OCI-LY1 (cell line): ENCODE measurements around the gene SOX30.

Source experiments
- H2AFZ ChIP-seq: fragments of 200-600 bp; sonication (generic), shearing (Covaris generic); 2 replicates; pipeline ENCODE4 v1.6.0; 2014; ENCODE audit warnings: antibody characterized with exemption, mild to moderate bottlenecking, low read length
- H3F3A ChIP-seq: fragments of 200-600 bp; sonication (generic), shearing (Covaris generic); 2 replicates; pipeline ENCODE4 v1.6.0; 2014; ENCODE audit warnings: mild to moderate bottlenecking, antibody characterized with exemption, low read length, moderate library complexity; ENCODE audit not compliant: insufficient read depth
- H3K27ac ChIP-seq: fragments of 200-600 bp; sonication (generic); 2 replicates; pipeline ENCODE4 v1.5.1; 2014; ENCODE audit warnings: low read length, mixed run types, mild to moderate bottlenecking, low read depth; ENCODE audit not compliant: poor library complexity, severe bottlenecking
- H3K27me3 ChIP-seq: fragments of 200-600 bp; sonication (generic); 2 replicates; pipeline ENCODE4 v1.6.0; 2014; ENCODE audit warnings: antibody characterized with exemption, mild to moderate bottlenecking, low read length, moderate library complexity; ENCODE audit not compliant: insufficient read depth
- H3K36me3 ChIP-seq: fragments of 200-600 bp; sonication (generic); 2 replicates; pipeline ENCODE4 v1.6.1; 2014; ENCODE audit warnings: mild to moderate bottlenecking, antibody characterized with exemption, low read length, moderate library complexity, mixed read lengths; ENCODE audit not compliant: insufficient read depth
- H3K4me1 ChIP-seq: fragments of 200-600 bp; sonication (generic); 2 replicates; pipeline ENCODE4 v1.5.1; 2014; ENCODE audit warnings: mild to moderate bottlenecking, low read length, moderate library complexity; ENCODE audit not compliant: insufficient read depth, severe bottlenecking
- H3K4me2 ChIP-seq: fragments of 200-600 bp; sonication (generic), shearing (Covaris generic); 2 replicates; pipeline ENCODE4 v1.6.1; 2014; ENCODE audit warnings: low read length
- H3K4me3 ChIP-seq: fragments of 200-600 bp; sonication (generic); 2 replicates; pipeline ENCODE4 v1.5.1; 2014; ENCODE audit warnings: low read length, low read depth, mild to moderate bottlenecking, mixed read lengths; ENCODE audit not compliant: poor library complexity, severe bottlenecking
- H3K79me2 ChIP-seq: fragments of 200-600 bp; shearing (Covaris generic); 2 replicates; pipeline ENCODE4 v1.6.1; 2016; ENCODE audit warnings: mixed run types, low read length, mixed read lengths; ENCODE audit not compliant: insufficient read depth
- H3K9ac ChIP-seq: fragments of 200-600 bp; sonication (generic), shearing (Covaris generic); 2 replicates; pipeline ENCODE4 v1.6.1; 2014; ENCODE audit warnings: mild to moderate bottlenecking, low read length, mixed read lengths
- H3K9me2 ChIP-seq: fragments of 200-600 bp; sonication (generic), shearing (Covaris generic); 2 replicates; pipeline ENCODE4 v1.6.1; 2014; ENCODE audit warnings: low read depth, mild to moderate bottlenecking, low read length, mixed read lengths
- H3K9me3 ChIP-seq: fragments of 200-600 bp; shearing (Covaris generic); 2 replicates; pipeline ENCODE4 v1.6.1; 2014; ENCODE audit warnings: low read length, mixed read lengths
- H4K20me1 ChIP-seq: fragments of 200-600 bp; sonication (generic), shearing (Covaris generic); 2 replicates; pipeline ENCODE4 v1.6.0; 2016; ENCODE audit warnings: mild to moderate bottlenecking, low read length; ENCODE audit not compliant: insufficient read depth
- EZH2 ChIP-seq: fragments of 200-600 bp; sonication (generic), shearing (Covaris generic); IDR thresholded peaks from 2 replicates; pipeline ENCODE4 v1.8.0; 2017; ENCODE audit warnings: borderline replicate concordance, mixed run types, mild to moderate bottlenecking, antibody characterized with exemption, low read length, moderate library complexity, mixed read lengths
- TF ChIP-seq, protein P1 (sequence below): fragments of 200-600 bp; sonication (generic), shearing (Covaris generic); IDR thresholded peaks from 2 replicates; pipeline ENCODE4 v1.5.1; 2017; ENCODE audit warnings: mild to moderate bottlenecking, antibody characterized with exemption, low read length, moderate library complexity, mixed read lengths

The SOX30 gene

DNA sequence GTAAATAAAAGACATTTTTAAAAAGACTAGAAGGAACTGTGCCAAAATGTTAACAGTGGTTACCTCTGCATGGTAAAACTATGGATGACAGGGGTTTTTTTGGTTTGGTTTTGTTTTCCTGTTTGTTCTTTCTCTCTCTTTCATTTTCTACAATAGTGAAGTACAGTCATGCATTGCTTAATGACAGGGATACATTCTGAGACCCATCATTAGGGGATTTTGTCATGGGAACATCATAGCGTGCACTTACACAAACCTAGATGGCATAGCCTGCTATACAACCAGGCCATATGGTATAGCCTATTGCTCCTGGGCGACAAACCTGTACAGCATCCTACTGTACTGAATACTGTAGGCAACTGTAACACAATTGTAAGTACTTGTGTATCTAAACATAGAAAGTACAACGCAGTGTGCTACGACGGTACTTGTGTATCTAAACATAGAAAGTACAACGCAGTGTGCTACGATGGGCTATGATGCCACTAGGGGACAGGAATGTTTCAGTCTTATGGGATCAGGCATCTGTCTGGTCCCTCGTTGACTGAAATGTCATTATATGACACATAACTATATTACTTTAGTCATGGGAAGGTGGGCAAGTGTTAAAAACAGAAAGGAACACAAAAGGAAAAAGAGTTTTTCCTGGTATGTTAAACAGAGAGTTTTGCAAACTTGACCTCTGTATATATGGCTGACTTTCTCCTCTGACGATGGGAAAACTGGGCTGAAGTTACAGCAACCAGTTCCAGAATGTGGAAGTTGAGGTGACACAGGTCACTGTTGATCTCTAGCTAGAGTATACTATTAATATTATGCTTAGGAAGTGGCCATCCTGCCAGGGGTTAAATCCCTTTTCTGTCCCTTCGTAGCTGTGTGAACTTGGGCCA is 69.3 kb downstream of the SOX30 start:
- Histone ChIP-seq H3K79me2 (no peaks in the 10 kb centered on the region), H3K9me3 (no peaks in the 10 kb centered on the region), H3K36me3 (no peaks in the 10 kb centered on the region), H3F3A (no peaks in the 10 kb centered on the region), H3K4me1 (no peaks in the 10 kb centered on the region), H4K20me1 (no peaks in the 10 kb centered on the region), H3K27me3 (no peaks in the 10 kb centered on the region), H3K9me2 (no peaks in the 10 kb centered on the region), H3K9ac (no peak overlapping the region), H3K27ac (no peak overlapping the region), H3K4me3 (no peak overlapping the region), H3K4me2 (no peak overlapping the region), H2AFZ (no peak overlapping the region)
- TF ChIP-seq, protein P1, sequence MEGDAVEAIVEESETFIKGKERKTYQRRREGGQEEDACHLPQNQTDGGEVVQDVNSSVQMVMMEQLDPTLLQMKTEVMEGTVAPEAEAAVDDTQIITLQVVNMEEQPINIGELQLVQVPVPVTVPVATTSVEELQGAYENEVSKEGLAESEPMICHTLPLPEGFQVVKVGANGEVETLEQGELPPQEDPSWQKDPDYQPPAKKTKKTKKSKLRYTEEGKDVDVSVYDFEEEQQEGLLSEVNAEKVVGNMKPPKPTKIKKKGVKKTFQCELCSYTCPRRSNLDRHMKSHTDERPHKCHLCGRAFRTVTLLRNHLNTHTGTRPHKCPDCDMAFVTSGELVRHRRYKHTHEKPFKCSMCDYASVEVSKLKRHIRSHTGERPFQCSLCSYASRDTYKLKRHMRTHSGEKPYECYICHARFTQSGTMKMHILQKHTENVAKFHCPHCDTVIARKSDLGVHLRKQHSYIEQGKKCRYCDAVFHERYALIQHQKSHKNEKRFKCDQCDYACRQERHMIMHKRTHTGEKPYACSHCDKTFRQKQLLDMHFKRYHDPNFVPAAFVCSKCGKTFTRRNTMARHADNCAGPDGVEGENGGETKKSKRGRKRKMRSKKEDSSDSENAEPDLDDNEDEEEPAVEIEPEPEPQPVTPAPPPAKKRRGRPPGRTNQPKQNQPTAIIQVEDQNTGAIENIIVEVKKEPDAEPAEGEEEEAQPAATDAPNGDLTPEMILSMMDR = no peak
- no peak for TF ChIP-seq EZH2

DNA sequence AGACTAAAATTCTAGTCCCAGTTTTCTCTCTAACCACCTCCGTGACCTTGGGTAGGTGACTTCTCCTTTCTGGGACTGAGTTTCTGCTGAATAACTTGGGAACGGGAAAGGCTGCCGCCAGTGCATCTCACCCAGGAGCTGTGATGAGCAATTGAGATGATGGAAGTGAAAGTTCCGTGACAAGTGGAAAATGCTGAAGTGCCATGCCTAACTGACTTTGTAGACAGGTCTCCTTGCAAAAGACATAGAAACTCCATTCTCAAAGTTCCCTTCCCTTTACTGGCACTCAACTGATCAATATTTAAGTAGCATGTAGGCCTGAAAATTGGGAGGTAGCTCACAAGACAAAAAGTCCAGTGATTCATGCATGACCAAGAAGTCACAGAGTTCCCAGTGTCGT is 70.3 kb downstream of the SOX30 start:
- no peaks in the 10 kb centered on the region for H3K4me1 ChIP-seq

DNA sequence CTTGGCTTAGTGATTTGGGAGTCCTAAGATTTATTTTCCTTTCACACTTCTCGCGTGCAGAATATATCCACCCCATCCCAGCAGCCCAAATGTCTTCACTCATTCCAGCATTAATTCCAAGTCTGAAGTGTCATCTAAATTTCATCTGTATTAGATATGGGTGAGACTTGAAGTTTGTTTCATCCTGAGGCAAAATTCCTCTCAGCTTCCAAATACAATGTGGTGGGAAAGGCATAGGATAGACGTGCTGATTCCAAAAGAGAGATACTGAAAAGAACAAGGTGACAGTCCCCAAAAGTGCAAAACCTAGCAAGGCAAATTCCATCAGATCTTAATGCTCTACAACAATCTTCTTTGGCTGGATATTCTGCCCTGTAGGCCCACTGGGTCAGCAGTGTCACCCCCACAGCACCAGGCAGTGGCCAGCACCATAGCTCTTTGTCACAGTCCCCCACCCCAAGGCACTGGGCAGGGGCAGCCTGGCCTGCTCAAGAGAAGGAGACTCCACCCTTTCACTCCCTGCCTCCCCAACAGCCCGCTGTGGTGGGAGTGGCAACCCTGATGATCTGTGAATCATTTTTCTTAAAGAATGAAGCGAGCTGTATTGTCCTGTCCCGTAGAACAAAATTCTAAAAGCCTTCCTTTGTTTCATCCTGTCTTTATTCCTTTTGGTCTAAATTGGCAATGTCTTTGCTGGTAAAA is 74.0 kb downstream of the SOX30 start:
- no peak for TF ChIP-seq EZH2
- TF ChIP-seq, protein P1 = no peak
- Histone ChIP-seq H4K20me1 (no peaks in the 10 kb centered on the region), H3K79me2 (no peaks in the 10 kb centered on the region), H3K9ac (no peak overlapping the region), H3K27ac (no peak overlapping the region), H3K27me3 (0 out of 2 replicates have a peak, but pooled peaks cover 4% of the 10 kb centered on the region), H3K36me3 (no peaks in the 10 kb centered on the region), H3F3A (no peaks in the 10 kb centered on the region), H2AFZ (no peak overlapping the region), H3K4me1 (peaks cover 15% of the 10 kb centered on the region), H3K9me2 (no peaks in the 10 kb centered on the region), H3K4me2 (no peak overlapping the region), H3K4me3 (no peak overlapping the region), H3K9me3 (no peaks in the 10 kb centered on the region)

More for the DNA sequence above, 70.3 kb downstream of the SOX30 start:
- H2AFZ ChIP-seq = no peak overlapping the region
- H3K4me3 ChIP-seq = no peak overlapping the region
- H3K9me2 ChIP-seq = no peaks in the 10 kb centered on the region
- H3K9me3 ChIP-seq = no peaks in the 10 kb centered on the region
- no peak overlapping the region for H3K9ac ChIP-seq
- TF ChIP-seq, protein P1 = no peak
- TF ChIP-seq EZH2 = no peak
- no peak overlapping the region for H3K4me2 ChIP-seq
- H3F3A ChIP-seq = no peaks in the 10 kb centered on the region
- no peaks in the 10 kb centered on the region for H3K79me2 ChIP-seq
- H3K27me3 ChIP-seq = no peaks in the 10 kb centered on the region
- H3K36me3 ChIP-seq = no peaks in the 10 kb centered on the region
- no peak overlapping the region for H3K27ac ChIP-seq
- no peaks in the 10 kb centered on the region for H4K20me1 ChIP-seq
